ENCODE data around the gene LATS2.
A peak's percentile ranks its signal among the peaks of the same experiment; 100 is the strongest.

- TF ChIP-seq POLR2A (IDR thresholded peaks at IDR 0.05; ENCODE audit: extremely low read depth, insufficient read length), result peak; percentile 82
- no peak for TF ChIP-seq CTCF (IDR thresholded peaks at IDR 0.05; ENCODE audit: low read depth, low read length)
These were observed at the start of gene LATS2 for GRCh38 chr13:21061029-21061763.
